ENCODE results near the gene RAPGEF4.

RAPGEF4 gene

GRCh38 chr2:172914341-172915008 lies 178.8 kb downstream of the RAPGEF4 start:
- no peak for DNase-seq

DNA sequence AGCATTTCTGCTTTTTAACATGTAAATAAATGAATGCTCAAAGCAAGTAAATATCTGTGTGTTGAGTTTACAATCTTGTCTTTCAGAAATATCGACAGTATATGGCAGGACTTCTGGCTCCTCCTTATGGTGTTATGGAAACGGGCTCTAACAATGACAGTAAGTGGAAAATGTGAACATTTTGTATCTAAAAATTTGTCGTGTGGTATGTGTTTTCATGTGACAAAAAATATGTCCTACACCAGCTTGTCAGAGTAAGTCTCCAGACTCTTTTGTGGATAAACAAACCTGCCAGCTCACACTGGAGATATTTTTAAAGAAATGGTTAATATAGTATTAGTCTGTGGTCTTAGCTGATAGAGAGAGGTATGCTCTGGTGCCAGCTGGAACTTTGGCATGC lies 182.1 kb downstream of the RAPGEF4 start:
- DNase-seq, result no peak

GRCh38 chr2:172919732-172920131 lies 184.1 kb downstream of the RAPGEF4 start:
- DNase-seq, result no peak

GRCh38 chr2:172921532-172922236 lies 186.0 kb downstream of the RAPGEF4 start:
- DNase-seq, result peak; percentile 71

DNA sequence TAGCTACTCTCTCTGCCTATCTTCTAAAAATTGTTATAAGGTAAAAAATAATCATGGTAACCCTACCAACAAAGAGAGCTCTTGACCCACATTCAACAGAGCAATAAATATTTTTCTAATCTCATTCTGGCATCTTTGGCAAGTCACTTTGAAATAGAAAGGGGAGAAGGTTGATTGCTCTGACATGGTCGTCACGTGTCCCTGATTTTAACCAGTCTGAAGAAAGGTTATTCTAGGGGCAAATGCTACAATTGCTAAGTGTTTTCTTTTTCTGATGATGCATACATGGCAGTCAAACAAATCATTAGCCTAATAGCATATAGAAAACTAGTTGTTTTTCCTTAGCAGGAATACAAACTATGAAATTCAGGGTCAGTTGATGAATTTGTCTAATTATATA lies 186.7 kb downstream of the RAPGEF4 start:
- no peak for DNase-seq

GRCh38 chr2:172922815-172923214 lies 187.2 kb downstream of the RAPGEF4 start:
- no peak for DNase-seq

GRCh38 chr2:172924097-172924660 lies 188.5 kb downstream of the RAPGEF4 start:
- DNase-seq, result no peak

GRCh38 chr2:172925600-172925999 lies 190.0 kb downstream of the RAPGEF4 start:
- DNase-seq, result no peak

GRCh38 chr2:172926785-172927640 lies 191.4 kb downstream of the RAPGEF4 start:
- DNase-seq, result no peak

GRCh38 chr2:172927641-172928357 lies 192.2 kb downstream of the RAPGEF4 start:
- peak; percentile 10 for DNase-seq

DNA sequence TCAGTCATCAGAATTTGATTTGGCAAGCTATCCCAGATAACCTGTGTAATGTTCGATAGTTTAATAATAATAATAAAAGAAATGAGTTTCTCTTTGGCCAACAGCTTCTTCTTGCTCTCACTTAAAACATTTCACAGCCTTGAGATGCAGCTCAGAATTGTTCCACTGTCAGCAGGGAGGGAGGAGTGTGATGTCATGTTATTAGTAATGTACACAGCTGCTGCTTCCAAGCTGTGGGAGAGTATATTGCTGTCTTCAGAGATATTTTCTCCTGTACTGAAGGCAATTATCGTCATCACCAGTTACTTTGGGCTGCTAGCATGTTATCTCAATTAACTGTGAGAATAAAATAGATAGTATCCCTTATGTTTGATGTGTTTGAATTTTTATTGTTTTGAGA lies 193.1 kb downstream of the RAPGEF4 start:
- peak; percentile 27 for DNase-seq

DNA sequence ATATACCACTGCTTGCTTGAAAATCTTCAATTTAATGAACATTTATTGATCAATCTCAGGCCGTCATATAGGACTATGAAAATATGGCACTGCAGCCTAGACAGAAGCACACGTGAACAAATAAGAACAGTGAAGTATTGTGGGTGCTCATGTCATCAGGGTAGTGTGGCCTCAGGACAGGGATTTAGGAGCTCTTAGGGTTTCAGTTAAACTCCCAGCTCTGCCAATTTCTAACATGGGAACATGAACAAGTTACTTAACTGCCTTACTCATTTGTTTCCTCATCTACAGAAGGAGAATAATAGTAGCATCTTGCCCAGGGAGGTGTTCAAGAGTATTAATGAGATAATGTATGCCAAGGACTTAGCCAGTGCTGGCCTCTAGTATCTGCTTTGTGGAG lies 194.0 kb downstream of the RAPGEF4 start:
- no peak for DNase-seq

DNA sequence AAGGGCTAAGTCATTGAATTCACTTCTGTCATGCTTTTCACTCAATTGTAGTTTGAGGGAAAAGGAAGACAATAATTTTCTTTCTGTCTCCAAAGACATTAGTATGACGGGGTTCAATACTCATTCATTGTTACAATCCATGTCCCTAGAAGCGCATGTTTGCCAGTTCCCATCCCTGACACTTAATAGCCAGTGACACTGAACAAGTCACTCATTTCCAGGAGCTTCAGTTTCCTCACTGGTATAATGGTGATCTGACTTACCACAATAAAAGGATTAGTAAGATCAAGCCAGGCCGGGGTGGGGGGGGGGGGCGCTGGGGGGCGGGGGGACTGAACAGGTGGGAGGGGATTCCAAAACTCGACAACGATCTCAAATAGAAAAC lies 195.2 kb downstream of the RAPGEF4 start:
- DNase-seq, result no peak

- DNase-seq, result no peak
Measured at GRCh38 chr2:172931256-172931894, 195.7 kb downstream of the RAPGEF4 start.

- peak; percentile 56 for DNase-seq
Measured at GRCh38 chr2:172931918-172932520, 196.4 kb downstream of the RAPGEF4 start.

- no peak for DNase-seq
Measured at GRCh38 chr2:172937884-172938712, 202.5 kb downstream of the RAPGEF4 start.

DNA sequence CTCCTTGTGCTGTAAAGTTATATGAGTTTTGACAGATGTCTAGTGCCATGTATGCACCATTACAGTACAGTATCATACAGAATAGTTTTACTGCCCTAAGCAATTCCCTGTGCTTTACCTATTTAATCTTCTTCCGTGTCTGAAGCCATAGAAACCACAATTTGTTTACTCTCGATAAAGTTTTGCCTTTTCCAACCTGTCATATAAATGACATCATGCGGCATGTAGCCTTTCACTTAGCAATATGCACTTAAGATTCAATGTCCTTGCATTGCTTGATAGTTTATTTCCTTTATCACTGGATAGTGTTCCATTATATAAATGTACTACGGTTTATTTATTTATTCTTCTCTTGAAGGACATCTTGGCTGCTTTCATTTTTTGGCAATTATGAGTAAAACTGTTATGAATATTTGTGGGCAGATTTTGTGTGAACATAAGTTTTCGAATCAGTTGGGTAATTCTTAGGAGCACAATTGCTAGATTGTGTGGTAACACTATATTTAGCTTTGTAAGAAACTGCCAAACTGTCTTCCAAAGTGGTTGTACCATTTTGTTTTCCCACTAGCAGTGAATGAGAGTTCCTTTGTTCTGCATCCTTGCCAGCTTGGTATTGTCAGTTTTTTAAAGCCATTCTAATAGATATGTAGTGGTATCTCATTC lies 203.2 kb downstream of the RAPGEF4 start:
- no peak for DNase-seq

DNA sequence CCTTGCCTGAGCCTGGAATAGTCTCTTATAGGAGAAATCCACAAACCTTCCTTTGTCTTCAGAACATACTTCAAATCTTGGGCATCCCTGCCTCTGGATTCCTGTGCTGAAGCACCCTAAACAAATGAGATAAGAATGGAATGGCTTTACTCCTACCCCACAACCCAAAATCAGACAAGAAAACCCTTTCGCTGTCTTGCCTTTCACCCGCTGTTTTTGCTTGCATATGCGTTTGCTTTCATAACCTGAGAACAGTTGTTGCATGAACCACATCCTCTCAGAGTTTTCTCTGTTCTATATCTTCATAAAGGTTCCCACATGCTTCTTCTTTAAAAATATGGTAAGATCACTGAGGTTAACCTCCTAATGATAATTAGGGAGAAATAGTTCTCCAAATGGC lies 207.9 kb downstream of the RAPGEF4 start:
- DNase-seq, result no peak

DNA sequence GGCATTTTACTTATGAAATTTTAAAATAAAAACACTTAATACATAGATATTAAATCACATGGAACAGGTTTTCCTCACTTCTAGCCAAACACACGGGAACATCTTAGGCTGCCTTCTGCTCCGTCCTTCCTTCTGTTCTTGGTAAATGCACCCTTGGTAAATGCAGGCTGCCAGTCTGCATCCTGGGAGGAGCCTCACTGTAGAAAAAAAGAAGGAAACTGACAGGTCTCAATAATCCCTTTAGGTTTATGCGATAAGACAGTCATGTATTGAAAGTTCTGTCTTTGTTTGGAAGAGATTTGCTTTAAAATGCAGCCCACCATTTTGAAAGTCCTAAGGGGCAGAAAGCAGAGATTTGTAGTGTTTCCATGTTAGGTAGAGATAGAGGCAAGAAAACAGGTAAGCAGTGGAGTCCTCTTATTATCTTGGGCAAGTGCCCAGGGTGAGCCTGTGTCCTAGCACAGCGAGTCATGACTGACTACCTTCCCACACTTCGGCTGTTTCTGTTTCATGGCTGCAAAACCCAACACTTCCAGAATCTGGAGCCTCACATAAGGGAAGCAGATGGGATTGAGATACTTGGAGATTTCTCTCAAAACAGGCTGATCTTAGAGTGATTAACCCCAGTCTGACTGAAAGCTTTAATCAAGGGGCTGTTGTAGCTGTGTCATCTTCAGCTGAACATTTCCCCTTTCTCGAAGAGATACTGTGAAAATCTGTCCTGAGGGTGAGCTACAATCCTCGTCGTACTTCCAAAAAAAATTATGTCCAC lies 208.6 kb downstream of the RAPGEF4 start:
- DNase-seq, result no peak

Data from kidney glomerular epithelial cell (primary cell).